Measurements from ENCODE around the gene ATP8A2. TPM values are rescaled to one million over a fixed set of nuclear protein-coding genes. Genes with fewer than 3 reads are reported as not detected.

Gene ATP8A2
- polyA plus RNA-seq, 3 donors, result not detected

- Mint-ChIP-seq H3K27me3 (ENCODE audit: low read depth in 3 of 3) (peaks cover 13 to 20% (median 16%) of the 10 kb centered on the region in 3 donors), H3K4me3 (no peak overlapping the region), H3K4me1 (peaks cover 4% of the 10 kb centered on the region), H3K27ac (no peak overlapping the region), H3K9me3 (peaks cover 0 to 5% (median 1%) of the 10 kb centered on the region in 7 donors), H3K36me3 (no peaks in the 10 kb centered on the region)
- H2AFZ ChIP-seq (ENCODE audit: insufficient read depth, low read depth, low read length, poor library complexity, severe bottlenecking), result no peak overlapping the region
- H3K4me3 ChIP-seq (replicated peaks in 1 of 3; ENCODE audit: low read depth in 2 of 3, low read length in 3 of 3), result no peak overlapping the region
- no peaks in the 10 kb centered on the region for H4K20me1 ChIP-seq (ENCODE audit: insufficient read depth, low read length)
- no peak overlapping the region for H3K27ac ChIP-seq (ENCODE audit: low read depth in 1 of 2, low read length in 2 of 2)
- H3K9ac ChIP-seq (ENCODE audit: insufficient read depth, low read length, poor library complexity, severe bottlenecking), result no peak overlapping the region
- no peaks in the 10 kb centered on the region for H3K36me3 ChIP-seq (replicated peaks in 1 of 2; ENCODE audit: control insufficient read depth in 1 of 2, insufficient read depth in 2 of 2, low read length in 2 of 2)
- no peaks in the 10 kb centered on the region for H3K4me1 ChIP-seq (ENCODE audit: control insufficient read depth in 1 of 2, insufficient read depth in 2 of 2, low read length in 2 of 2)
- no peaks in the 10 kb centered on the region for H3K79me2 ChIP-seq (ENCODE audit: insufficient read depth, low read length)
- no peak for DNase-seq
- no peaks in the 10 kb centered on the region for H3K9me3 ChIP-seq (replicated peaks in 1 of 2; ENCODE audit: control insufficient read depth in 1 of 2, insufficient read depth in 1 of 2, low read length in 2 of 2)
- H3K27me3 ChIP-seq (ENCODE audit: control insufficient read depth in 2 of 2, insufficient read depth in 2 of 2, low read length in 2 of 2), result peaks cover 0 to 13% of the 10 kb centered on the region in 2 donors
- no peak for TF ChIP-seq CTCF (IDR thresholded peaks at IDR 0.05)
- 89% methylated on average over 5 of the region's 7 CpGs for WGBS (ENCODE audit: insufficient coverage)
- intact Hi-C loops (cut with micrococcal nuclease), result no loop called here
- H3K4me2 ChIP-seq (replicated peaks; ENCODE audit: extremely low read depth, low read length, poor library complexity, severe bottlenecking), result no peak overlapping the region
Measured at GRCh38 chr13:25973576-25973975, 601.8 kb downstream of the ATP8A2 start.

GRCh38 chr13:25977216-25977615 is 605.4 kb downstream of the ATP8A2 start:
- no peaks in the 10 kb centered on the region for H3K9me3 ChIP-seq (replicated peaks in 1 of 2; ENCODE audit: control insufficient read depth in 1 of 2, insufficient read depth in 1 of 2, low read length in 2 of 2)
- peak overlapping the region in 1 of 7 donors; percentile 6 for H3K27ac Mint-ChIP-seq
- no peak overlapping the region for H2AFZ ChIP-seq (ENCODE audit: insufficient read depth, low read depth, low read length, poor library complexity, severe bottlenecking)
- WGBS (ENCODE audit: insufficient coverage), result 21% methylated on average over 9 of the region's 10 CpGs
- H3K36me3 Mint-ChIP-seq, result no peaks in the 10 kb centered on the region
- H3K4me3 ChIP-seq (replicated peaks in 1 of 3; ENCODE audit: low read depth in 2 of 3, low read length in 3 of 3), result no peak overlapping the region
- no peak overlapping the region for H3K27ac ChIP-seq (ENCODE audit: low read depth in 1 of 2, low read length in 2 of 2)
- H3K79me2 ChIP-seq (ENCODE audit: insufficient read depth, low read length), result no peaks in the 10 kb centered on the region
- peak overlapping the region in 1 of 2 donors; percentile 54 for H3K4me3 Mint-ChIP-seq
- peaks cover 0 to 13% of the 10 kb centered on the region in 2 donors for H3K27me3 ChIP-seq (ENCODE audit: control insufficient read depth in 2 of 2, insufficient read depth in 2 of 2, low read length in 2 of 2)
- no peak for TF ChIP-seq CTCF (IDR thresholded peaks at IDR 0.05)
- DNase-seq, result no peak
- H3K27me3 Mint-ChIP-seq (ENCODE audit: low read depth in 3 of 3), result peaks cover 13 to 20% (median 17%) of the 10 kb centered on the region in 3 donors
- H3K36me3 ChIP-seq (replicated peaks in 1 of 2; ENCODE audit: control insufficient read depth in 1 of 2, insufficient read depth in 2 of 2, low read length in 2 of 2), result no peaks in the 10 kb centered on the region
- no peaks in the 10 kb centered on the region for H4K20me1 ChIP-seq (ENCODE audit: insufficient read depth, low read length)
- intact Hi-C loops (cut with micrococcal nuclease), result no loop called here
- H3K4me2 ChIP-seq (replicated peaks; ENCODE audit: extremely low read depth, low read length, poor library complexity, severe bottlenecking), result no peak overlapping the region
- peaks cover 0 to 5% (median 2%) of the 10 kb centered on the region in 7 donors for H3K9me3 Mint-ChIP-seq
- no peaks in the 10 kb centered on the region for H3K4me1 ChIP-seq (ENCODE audit: control insufficient read depth in 1 of 2, insufficient read depth in 2 of 2, low read length in 2 of 2)
- no peak overlapping the region for H3K9ac ChIP-seq (ENCODE audit: insufficient read depth, low read length, poor library complexity, severe bottlenecking)
- peaks cover 4% of the 10 kb centered on the region for H3K4me1 Mint-ChIP-seq

Data from CD14-positive monocyte (primary cell).